ENCODE data around the gene NID2.

NID2 gene

GRCh38 chr14:52002542-52002941, 66.3 kb downstream of the NID2 start:
- TF ChIP-seq POLR2AphosphoS5 (IDR thresholded peaks at IDR 0.05; ENCODE audit: low read depth, low read length) (no peak), TAF1 (IDR thresholded peaks at IDR 0.05; ENCODE audit: borderline replicate concordance, insufficient read depth, low read length) (no peak), SIN3A (IDR thresholded peaks at IDR 0.05; ENCODE audit: borderline replicate concordance, insufficient read depth, low read length) (no peak), REST (IDR thresholded peaks at IDR 0.05; ENCODE audit: insufficient read depth in 1 of 2, low read depth in 2 of 2, low read length in 2 of 2) (no peak), FOXP2 (optimal IDR thresholded peaks at IDR 0.05; ENCODE audit: borderline replicate concordance, extremely low read depth, extremely low read length, insufficient read depth) (no peak)

- TF ChIP-seq REST (IDR thresholded peaks at IDR 0.05; ENCODE audit: insufficient read depth in 1 of 2, low read depth in 2 of 2, low read length in 2 of 2) (no peak), POLR2AphosphoS5 (IDR thresholded peaks at IDR 0.05; ENCODE audit: low read depth, low read length) (no peak), FOXP2 (optimal IDR thresholded peaks at IDR 0.05; ENCODE audit: borderline replicate concordance, extremely low read depth, extremely low read length, insufficient read depth) (no peak), TAF1 (IDR thresholded peaks at IDR 0.05; ENCODE audit: borderline replicate concordance, insufficient read depth, low read length) (no peak)
Measured at GRCh38 chr14:52000696-52001095, 68.2 kb downstream of the NID2 start.

GRCh38 chr14:52000019-52000582, 68.8 kb downstream of the NID2 start:
- no peak for TF ChIP-seq TAF1 (IDR thresholded peaks at IDR 0.05; ENCODE audit: borderline replicate concordance, insufficient read depth, low read length)

- TF ChIP-seq FOXP2 (optimal IDR thresholded peaks at IDR 0.05; ENCODE audit: borderline replicate concordance, extremely low read depth, extremely low read length, insufficient read depth) (no peak), REST (IDR thresholded peaks at IDR 0.05; ENCODE audit: insufficient read depth in 1 of 2, low read depth in 2 of 2, low read length in 2 of 2) (no peak), TAF1 (IDR thresholded peaks at IDR 0.05; ENCODE audit: borderline replicate concordance, insufficient read depth, low read length) (no peak), SIN3A (IDR thresholded peaks at IDR 0.05; ENCODE audit: borderline replicate concordance, insufficient read depth, low read length) (no peak), POLR2AphosphoS5 (IDR thresholded peaks at IDR 0.05; ENCODE audit: low read depth, low read length) (no peak)
Measured at GRCh38 chr14:51999084-51999483, 69.8 kb downstream of the NID2 start.

- TF ChIP-seq REST (IDR thresholded peaks at IDR 0.05; ENCODE audit: insufficient read depth in 1 of 2, low read depth in 2 of 2, low read length in 2 of 2), result no peak
Measured at GRCh38 chr14:51998348-51998747, 70.5 kb downstream of the NID2 start.

Measured in PFSK-1 (cell line).